K562 (cell line): ENCODE data around the gene FAM204A. TPM values are rescaled to one million over a fixed set of nuclear protein-coding genes. Genes with fewer than 3 reads are reported as not detected.

Experiments used
- ATAC-seq: fragments of 200-7000 bp; cut with Tn5 transposase; 3 replicates; pipeline ENCODE4 v1.9.1; 2020; ENCODE audit warnings: moderate library complexity
- BruUV-seq: library from RNA; stranded (reverse); fragments of 400-500 nt; replicated peaks from 2 replicates; lab custom pipeline; 2021; lab: Mats Ljungman, UMichigan
- CTCF ChIA-PET: fragments of 300-600 bp; formaldehyde crosslinking; extraction: SDS; loops from one replicate; lab custom pipeline; 2021; ENCODE audit warnings: low intra/inter-chr PET ratio; lab: Yijun Ruan, JAX
- POLR2A ChIA-PET: fragments of 300-600, 350-650 bp; sonication (Branson Sonifier 250); formaldehyde crosslinking; extraction: SDS; loops from one replicate; lab custom pipeline; 2021; ENCODE audit warnings: antibody characterized with exemption, inconsistent platforms; lab: Yijun Ruan, JAX
- DNase-seq, 4 experiments: peaks; one replicate each; pipeline versions ENCODE4 v3.0.0 to v3.0.0-alpha.2; 2011 to 2018; ENCODE audit warnings: low spot score in 3 of 4, mixed read lengths in 3 of 4; ENCODE audit errors: extremely low read depth in 1 of 4
- FAIRE-seq: peaks from 2 replicates; lab custom pipeline; 2011; peaks lifted over from hg19 to GRCh38; lab: Jason Lieb, UNC
- H2AFZ ChIP-seq: 2 replicates; pipeline ENCODE4 v1.6.0; 2011; ENCODE audit warnings: low read depth, low read length, control low read depth, inconsistent platforms
- H3K27ac ChIP-seq: fragments of 200-600 bp; 3 replicates; pipeline ENCODE4 v1.8.0; 2011; ENCODE audit warnings: low read depth, mild to moderate bottlenecking, control low read depth, inconsistent platforms, low read length, moderate library complexity, mixed read lengths; ENCODE audit errors: extremely low read depth
- H3K27me3 ChIP-seq, 2 experiments: fragments of 300-600 bp in 1 of 2; 2 replicates in 1 of 2; 3 replicates in 1 of 2; pipeline versions ENCODE4 v1.6.0 to v1.8.0; 2011; ENCODE audit warnings: inconsistent platforms in 2 of 2, low read length in 2 of 2, mild to moderate bottlenecking in 1 of 2, mixed read lengths in 1 of 2, moderate library complexity in 1 of 2; ENCODE audit not compliant: control insufficient read depth in 2 of 2, insufficient read depth in 2 of 2
- H3K36me3 ChIP-seq: fragments of 300-600 bp; 3 replicates; pipeline ENCODE4 v1.8.0; 2011; ENCODE audit warnings: mild to moderate bottlenecking, low read length, inconsistent platforms; ENCODE audit not compliant: control insufficient read depth, insufficient read depth
- H3K4me1 ChIP-seq, 2 experiments: fragments of 200-600 bp in 1 of 2; replicated peaks in 1 of 2; 2 replicates in 1 of 2; 3 replicates in 1 of 2; pipeline versions ENCODE4 v1.5.1 to v1.8.0; 2011; ENCODE audit warnings: inconsistent platforms in 2 of 2, low read length in 2 of 2, mild to moderate bottlenecking in 1 of 2, mixed read lengths in 1 of 2, moderate library complexity in 1 of 2; ENCODE audit not compliant: control insufficient read depth in 2 of 2, insufficient read depth in 2 of 2
- H3K4me2 ChIP-seq: 2 replicates; pipeline ENCODE4 v1.6.1; 2011; ENCODE audit warnings: low read length, control low read depth, inconsistent platforms, mixed read lengths; ENCODE audit not compliant: insufficient read depth
- H3K4me3 ChIP-seq: fragments of 200-600 bp; sonication (generic), shearing (Covaris generic); 2 replicates; pipeline ENCODE4 v1.5.1; 2016; ENCODE audit warnings: control low read depth, inconsistent platforms
- H3K79me2 ChIP-seq: fragments of 200-600 bp; 3 replicates; pipeline ENCODE4 v1.8.0; 2011; ENCODE audit warnings: low read length, inconsistent platforms; ENCODE audit not compliant: control insufficient read depth, insufficient read depth
- H3K9ac ChIP-seq, 2 experiments: 2 replicates each; pipeline versions ENCODE4 v1.6.0 to v1.6.1; 2011; ENCODE audit warnings: low read depth in 2 of 2, low read length in 2 of 2, control low read depth in 1 of 2, inconsistent platforms in 1 of 2, mild to moderate bottlenecking in 1 of 2, mixed read lengths in 1 of 2; ENCODE audit not compliant: insufficient read depth in 1 of 2
- H3K9me1 ChIP-seq: one replicate; pipeline ENCODE4 v1.6.0; 2011; ENCODE audit warnings: inconsistent platforms, mild to moderate bottlenecking, low read length, moderate library complexity; ENCODE audit not compliant: control insufficient read depth, insufficient read depth
- H3K9me3 ChIP-seq: replicated peaks from 2 replicates; pipeline ENCODE4 v1.5.1; 2011; ENCODE audit warnings: low read depth, low read length, inconsistent platforms; ENCODE audit not compliant: control insufficient read depth, insufficient read depth
- H4K20me1 ChIP-seq: replicated peaks from 2 replicates; pipeline ENCODE4 v1.6.1; 2011; ENCODE audit warnings: low read length, inconsistent platforms, mixed read lengths; ENCODE audit not compliant: control insufficient read depth, insufficient read depth
- CBX1 ChIP-seq: sonication (generic); IDR thresholded peaks from 2 replicates; pipeline ENCODE4 v1.6.1; 2016; ENCODE audit warnings: antibody characterized with exemption, low read depth, mild to moderate bottlenecking
- CBX2 ChIP-seq: fragments of 200-600 bp; sonication (generic); IDR thresholded peaks from one replicate; pipeline ENCODE4 v1.6.1; 2012; ENCODE audit warnings: mild to moderate bottlenecking, low read length, inconsistent platforms; ENCODE audit not compliant: insufficient read depth, poor library complexity, severe bottlenecking
- DPF2 ChIP-seq: fragments of 450-650 bp; IDR thresholded peaks from 2 replicates; pipeline ENCODE4 v1.6.1; 2016
- FOXP1 ChIP-seq: sonication (generic); formaldehyde crosslinking; IDR thresholded peaks from 2 replicates; pipeline ENCODE4 v1.8.0; 2022; ENCODE audit warnings: mild to moderate bottlenecking, missing genetic modification reagents
- HES1 ChIP-seq: fragments of 450-650 bp; IDR thresholded peaks from 2 replicates; pipeline ENCODE4 v1.6.1; 2016; ENCODE audit warnings: low read depth, mild to moderate bottlenecking, moderate library complexity
- HMBOX1 ChIP-seq: sonication (generic); IDR thresholded peaks from 2 replicates; pipeline ENCODE4 v1.6.1; 2016
- MCM7 ChIP-seq, 2 experiments: fragments of 450-650 bp; IDR thresholded peaks; 2 replicates each; pipeline ENCODE4 v1.6.1; 2016 to 2018
- PTBP1 ChIP-seq: fragments of 200-400 bp; formaldehyde crosslinking; IDR thresholded peaks from 2 replicates; pipeline ENCODE4 v1.6.1; 2017; ENCODE audit warnings: low read depth, low read length
- PYGO2 ChIP-seq: fragments of 450-650 bp; IDR thresholded peaks from 2 replicates; pipeline ENCODE4 v1.6.1; 2016; ENCODE audit warnings: mild to moderate bottlenecking, missing genetic modification characterization, moderate library complexity, missing compliant biosample characterization
- TAF9B ChIP-seq: fragments of 450-650 bp; IDR thresholded peaks from 2 replicates; pipeline ENCODE4 v1.6.1; 2018; ENCODE audit warnings: mild to moderate bottlenecking; ENCODE audit not compliant: partially characterized antibody
- VEZF1 ChIP-seq: fragments of 200-800 bp; sonication (Bioruptor generic); IDR thresholded peaks from 2 replicates; pipeline ENCODE4 v1.6.1; 2017; ENCODE audit warnings: missing genetic modification characterization, missing compliant biosample characterization
- YY1 ChIP-seq, 3 experiments: IDR thresholded peaks; 2 replicates each; pipeline ENCODE4 v1.6.1; 2011; ENCODE audit warnings: low read length in 2 of 3, mild to moderate bottlenecking in 2 of 3, moderate library complexity in 2 of 3, borderline replicate concordance in 1 of 3, control low read depth in 1 of 3, low read depth in 1 of 3; ENCODE audit not compliant: insufficient read depth in 3 of 3, insufficient replicate concordance in 2 of 3, control insufficient read depth in 1 of 3, insufficient read length in 1 of 3; ENCODE audit errors: extremely low read depth in 1 of 3
- ZNF408 ChIP-seq: fragments of 250-450 bp; sonication (Bioruptor Pico); IDR thresholded peaks from 2 replicates; pipeline ENCODE4 v1.4.0; 2020; ENCODE audit warnings: low read depth, mild to moderate bottlenecking, moderate library complexity
- ZNF444 ChIP-seq: fragments of 250-450 bp; sonication (Bioruptor Pico); IDR thresholded peaks from 2 replicates; pipeline ENCODE4 v1.4.0; 2020; ENCODE audit warnings: mild to moderate bottlenecking, moderate library complexity
- WGBS: fragments of 100-300 bp; shearing (Covaris generic); methylation state at CpG from one replicate; pipeline ENCODE4 v1.1.6; 2016; ENCODE audit warnings: low coverage, mixed read lengths; ENCODE audit not compliant: insufficient coverage; ENCODE audit errors: missing lambda C conversion rate; 5-methylcytosine and 5-hydroxymethylcytosine counted together
- in situ Hi-C: fragments of 300-500 bp; cut with MboI; formaldehyde crosslinking; loops from 4 replicates; pipeline ENCODE4 v1.15.0; 2018; ENCODE audit warnings: inconsistent platforms, mixed read lengths
- intact Hi-C: fragments of 100-400 bp; cut with micrococcal nuclease; formaldehyde crosslinking; loops from 2 replicates; pipeline ENCODE4 v1.14.2; 2022
- polyA plus RNA-seq, 8 experiments: library from polyadenylated mRNA; depleted of rRNA in 4 of 8; stranded (reverse) in 5 of 8; unstranded in 3 of 8; fragments of >200 nt; fragmentation: Nextera tagmentation in 2 of 8; fragmentation: Illumina TruSeq in 1 of 8; extraction: Ambion mirVana in 2 of 8; extraction: Trizol in 1 of 8; gene quantifications; 2 replicates each; pipeline versions ENCODE4 v1.2.1 to v1.2.3, GENCODE V29; 2011 to 2014; ENCODE audit warnings: inconsistent platforms in 1 of 8, missing spikeins in 1 of 8
- total RNA-seq, 7 experiments: library from RNA; depleted of rRNA in 6 of 7; stranded (reverse); fragments of >200 nt in 6 of 7; fragmentation: Illumina TruSeq in 2 of 7; extraction: Trizol in 2 of 7; gene quantifications; 2 replicates each; pipeline versions ENCODE4 v1.2.1 to v1.2.3, GENCODE V29; 2011 to 2021; ENCODE audit warnings: low replicate concordance in 1 of 7

The FAM204A gene
- total and polyA plus RNA-seq, 9 of the 15 experiments (the other 6 are each of a cell fraction or from before 2014, with no cell fraction given) = 29.0 to 64.5 (median 44.9) TPM

GRCh38 chr10:118357841-118358240 lies 15.7 kb upstream of the FAM204A start:
- Histone ChIP-seq H3K9ac (no peak overlapping the region), H3K27me3 (peaks cover 0 to 3% of the 10 kb centered on the region in 2 experiments; a peak in 1 of 5 replicates), H3K9me3 (no peaks in the 10 kb centered on the region), H2AFZ (no peak overlapping the region), H3K79me2 (no peaks in the 10 kb centered on the region), H3K4me3 (no peak overlapping the region), H4K20me1 (no peaks in the 10 kb centered on the region), H3K9me1 (no peaks in the 10 kb centered on the region), H3K27ac (no peak overlapping the region)
- intact Hi-C loops = no loop called here
- WGBS = 2% methylated on average over 3 of the region's 3 CpGs
- ChIA-PET CTCF (no interaction called here), POLR2A (interaction anchor here (0.7 kb wide), 1 partner anchor 1162 kb away, joined by 3 read pairs; no protein-coding TSS in a partner anchor)
- ATAC-seq (no peak), FAIRE-seq (no peak)
- in situ Hi-C loops = no loop called here
- TF ChIP-seq HMBOX1 (no peak), PYGO2 (tag) (no peak), ZNF444 (no peak)
- TF ChIP-seq, all 486 proteins: peak for 0
- Histone ChIP-seq H3K36me3 (no peaks in the 10 kb centered on the region), H3K4me1 (no peaks in the 10 kb centered on the region), H3K4me2 (no peak overlapping the region)
- no peak for DNase-seq
- no TSS peak for BruUV-seq

DNA sequence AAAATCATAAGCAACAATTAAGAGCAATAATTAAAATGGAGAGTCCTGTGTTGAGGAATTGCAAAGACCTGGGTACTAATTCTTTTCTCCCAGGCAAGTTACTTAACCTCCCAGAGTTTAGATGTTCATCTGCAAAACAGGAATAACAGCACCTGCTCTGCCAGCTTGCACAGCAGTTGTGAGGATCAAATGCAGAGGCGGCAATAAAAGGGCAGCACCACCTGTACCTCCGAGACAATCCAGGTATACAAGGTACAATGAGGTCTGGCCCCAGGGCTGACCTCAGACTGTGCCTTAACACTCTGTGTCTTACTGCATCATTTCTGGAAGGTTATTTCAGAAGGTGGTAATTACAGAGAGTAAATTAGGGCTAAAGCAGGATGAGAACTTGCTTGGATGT lies 14.5 kb upstream of the FAM204A start:
- H3K27me3 ChIP-seq = peaks cover 0 to 3% of the 10 kb centered on the region in 2 experiments; a peak in 1 of 5 replicates
- H3K9ac ChIP-seq = no peak overlapping the region
- H3K9me3 ChIP-seq = no peaks in the 10 kb centered on the region
- H3K9me1 ChIP-seq = no peaks in the 10 kb centered on the region
- no peak overlapping the region for H3K27ac ChIP-seq
- ChIA-PET CTCF (no interaction called here), POLR2A (no interaction called here)
- no peaks in the 10 kb centered on the region for H3K79me2 ChIP-seq
- no peak overlapping the region for H3K4me2 ChIP-seq
- DNase-seq (no peak), FAIRE-seq (no peak), ATAC-seq (no peak)
- 0% methylated on average over 2 of the region's 2 CpGs for WGBS
- no peaks in the 10 kb centered on the region for H3K4me1 ChIP-seq
- no peaks in the 10 kb centered on the region for H3K36me3 ChIP-seq
- BruUV-seq = no TSS peak
- no peaks in the 10 kb centered on the region for H4K20me1 ChIP-seq
- intact Hi-C loops = no loop called here
- H2AFZ ChIP-seq = no peak overlapping the region
- no peak overlapping the region for H3K4me3 ChIP-seq
- in situ Hi-C loops = no loop called here
- TF ChIP-seq MCM7 (IDR thresholded peaks at IDR 0.05) (no peak), ZNF408 (CRISPR knock-in tag) (no peak), YY1 (IDR thresholded peaks at IDR 0.05; ENCODE audit: borderline replicate concordance in 1 of 3, control insufficient read depth in 1 of 3, extremely low read depth in 1 of 3, insufficient read depth in 3 of 3, insufficient read length in 1 of 3, insufficient replicate concordance in 2 of 3, low read depth in 1 of 3, low read length in 2 of 3) (no peak), CBX2 (no peak), TAF9B (no peak), CBX1 (no peak), VEZF1 (CRISPR knock-in tag) (no peak), HES1 (no peak), DPF2 (no peak), FOXP1 (no peak), PTBP1 (no peak)
